ENCODE measurements around the gene KPNA2. TPM values are rescaled to one million over a fixed set of nuclear protein-coding genes. Genes with fewer than 3 reads are reported as not detected.

KPNA2 gene
- total and polyA plus RNA-seq, 2 of the 13 experiments (the other 11 are each of a cell fraction or from before 2014, with no cell fraction given): 111 to 305 TPM

DNA sequence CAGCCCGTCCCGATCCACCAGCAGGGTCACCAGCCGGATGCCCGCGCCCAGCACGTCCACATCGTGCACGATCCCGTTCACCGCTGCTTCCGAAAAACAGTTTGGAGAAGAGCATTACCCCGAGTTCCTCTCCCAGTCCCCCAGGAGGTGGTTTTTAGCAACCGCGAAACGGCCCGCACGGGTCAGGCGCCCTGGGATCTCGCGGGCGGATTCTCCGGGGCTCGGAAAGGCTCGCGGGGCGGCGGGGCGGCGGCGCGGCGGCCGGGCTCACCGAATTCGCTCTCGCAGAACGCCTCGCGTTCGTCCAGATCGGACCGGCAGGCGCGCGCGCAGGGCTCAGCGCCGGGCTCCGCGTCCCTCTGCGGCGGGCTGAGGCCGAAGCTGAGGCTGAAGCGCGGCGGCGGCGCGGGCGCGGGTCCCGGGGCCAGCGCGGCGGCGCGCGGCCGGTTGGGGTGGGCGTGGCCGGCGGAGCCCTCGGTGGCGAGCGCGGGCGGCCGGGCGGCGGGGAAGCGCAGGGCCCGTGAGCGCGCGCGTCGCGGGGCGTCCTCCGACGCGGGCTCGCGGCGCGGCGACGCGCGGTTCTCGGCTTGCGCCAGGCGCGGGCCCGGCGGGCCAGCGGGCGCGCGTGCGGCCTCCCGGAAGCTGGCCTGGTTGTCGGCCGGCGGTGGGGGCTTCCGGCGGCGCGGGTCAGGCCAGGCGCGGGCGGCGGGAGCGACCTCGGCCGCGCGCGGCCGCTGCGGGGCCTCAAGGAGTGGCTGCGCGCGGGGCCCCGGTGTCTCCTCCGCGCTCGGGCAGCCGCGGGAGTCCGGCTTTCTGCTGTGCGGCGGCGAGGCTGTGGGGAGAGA, 42.2 kb upstream of the KPNA2 start (continued):
- TF ChIP-seq, protein P1, sequence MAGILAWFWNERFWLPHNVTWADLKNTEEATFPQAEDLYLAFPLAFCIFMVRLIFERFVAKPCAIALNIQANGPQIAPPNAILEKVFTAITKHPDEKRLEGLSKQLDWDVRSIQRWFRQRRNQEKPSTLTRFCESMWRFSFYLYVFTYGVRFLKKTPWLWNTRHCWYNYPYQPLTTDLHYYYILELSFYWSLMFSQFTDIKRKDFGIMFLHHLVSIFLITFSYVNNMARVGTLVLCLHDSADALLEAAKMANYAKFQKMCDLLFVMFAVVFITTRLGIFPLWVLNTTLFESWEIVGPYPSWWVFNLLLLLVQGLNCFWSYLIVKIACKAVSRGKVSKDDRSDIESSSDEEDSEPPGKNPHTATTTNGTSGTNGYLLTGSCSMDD (CRISPR knock-in tag; IDR thresholded peaks at IDR 0.05): no peak
- no peak for TF ChIP-seq TMF1 (CRISPR knock-in tag; IDR thresholded peaks at IDR 0.05; ENCODE audit: low read depth)
- no peak for TF ChIP-seq RELA (CRISPR knock-in tag; IDR thresholded peaks at IDR 0.05)
- TF ChIP-seq, protein P2, sequence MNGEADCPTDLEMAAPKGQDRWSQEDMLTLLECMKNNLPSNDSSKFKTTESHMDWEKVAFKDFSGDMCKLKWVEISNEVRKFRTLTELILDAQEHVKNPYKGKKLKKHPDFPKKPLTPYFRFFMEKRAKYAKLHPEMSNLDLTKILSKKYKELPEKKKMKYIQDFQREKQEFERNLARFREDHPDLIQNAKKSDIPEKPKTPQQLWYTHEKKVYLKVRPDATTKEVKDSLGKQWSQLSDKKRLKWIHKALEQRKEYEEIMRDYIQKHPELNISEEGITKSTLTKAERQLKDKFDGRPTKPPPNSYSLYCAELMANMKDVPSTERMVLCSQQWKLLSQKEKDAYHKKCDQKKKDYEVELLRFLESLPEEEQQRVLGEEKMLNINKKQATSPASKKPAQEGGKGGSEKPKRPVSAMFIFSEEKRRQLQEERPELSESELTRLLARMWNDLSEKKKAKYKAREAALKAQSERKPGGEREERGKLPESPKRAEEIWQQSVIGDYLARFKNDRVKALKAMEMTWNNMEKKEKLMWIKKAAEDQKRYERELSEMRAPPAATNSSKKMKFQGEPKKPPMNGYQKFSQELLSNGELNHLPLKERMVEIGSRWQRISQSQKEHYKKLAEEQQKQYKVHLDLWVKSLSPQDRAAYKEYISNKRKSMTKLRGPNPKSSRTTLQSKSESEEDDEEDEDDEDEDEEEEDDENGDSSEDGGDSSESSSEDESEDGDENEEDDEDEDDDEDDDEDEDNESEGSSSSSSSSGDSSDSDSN (CRISPR knock-in tag; IDR thresholded peaks at IDR 0.05): peak; percentile 81
- no peak for TF ChIP-seq ZNF207 (IDR thresholded peaks at IDR 0.05; ENCODE audit: borderline replicate concordance)
- TF ChIP-seq ZNF260 (CRISPR knock-in tag; IDR thresholded peaks at IDR 0.05; ENCODE audit: borderline replicate concordance, low read depth): no peak
- TF ChIP-seq ZNF160 (CRISPR knock-in tag; IDR thresholded peaks at IDR 0.05): peak; percentile 87; the same call in 1 of the 2 replicates
- no peak for TF ChIP-seq PTBP1 (IDR thresholded peaks at IDR 0.05; ENCODE audit: low read depth, low read length, poor library complexity, severe bottlenecking)
- TF ChIP-seq, protein P3, sequence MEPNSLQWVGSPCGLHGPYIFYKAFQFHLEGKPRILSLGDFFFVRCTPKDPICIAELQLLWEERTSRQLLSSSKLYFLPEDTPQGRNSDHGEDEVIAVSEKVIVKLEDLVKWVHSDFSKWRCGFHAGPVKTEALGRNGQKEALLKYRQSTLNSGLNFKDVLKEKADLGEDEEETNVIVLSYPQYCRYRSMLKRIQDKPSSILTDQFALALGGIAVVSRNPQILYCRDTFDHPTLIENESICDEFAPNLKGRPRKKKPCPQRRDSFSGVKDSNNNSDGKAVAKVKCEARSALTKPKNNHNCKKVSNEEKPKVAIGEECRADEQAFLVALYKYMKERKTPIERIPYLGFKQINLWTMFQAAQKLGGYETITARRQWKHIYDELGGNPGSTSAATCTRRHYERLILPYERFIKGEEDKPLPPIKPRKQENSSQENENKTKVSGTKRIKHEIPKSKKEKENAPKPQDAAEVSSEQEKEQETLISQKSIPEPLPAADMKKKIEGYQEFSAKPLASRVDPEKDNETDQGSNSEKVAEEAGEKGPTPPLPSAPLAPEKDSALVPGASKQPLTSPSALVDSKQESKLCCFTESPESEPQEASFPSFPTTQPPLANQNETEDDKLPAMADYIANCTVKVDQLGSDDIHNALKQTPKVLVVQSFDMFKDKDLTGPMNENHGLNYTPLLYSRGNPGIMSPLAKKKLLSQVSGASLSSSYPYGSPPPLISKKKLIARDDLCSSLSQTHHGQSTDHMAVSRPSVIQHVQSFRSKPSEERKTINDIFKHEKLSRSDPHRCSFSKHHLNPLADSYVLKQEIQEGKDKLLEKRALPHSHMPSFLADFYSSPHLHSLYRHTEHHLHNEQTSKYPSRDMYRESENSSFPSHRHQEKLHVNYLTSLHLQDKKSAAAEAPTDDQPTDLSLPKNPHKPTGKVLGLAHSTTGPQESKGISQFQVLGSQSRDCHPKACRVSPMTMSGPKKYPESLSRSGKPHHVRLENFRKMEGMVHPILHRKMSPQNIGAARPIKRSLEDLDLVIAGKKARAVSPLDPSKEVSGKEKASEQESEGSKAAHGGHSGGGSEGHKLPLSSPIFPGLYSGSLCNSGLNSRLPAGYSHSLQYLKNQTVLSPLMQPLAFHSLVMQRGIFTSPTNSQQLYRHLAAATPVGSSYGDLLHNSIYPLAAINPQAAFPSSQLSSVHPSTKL (CRISPR knock-in tag; IDR thresholded peaks at IDR 0.05): peak; percentile 63
- TF ChIP-seq ZNF788 (CRISPR knock-in tag; IDR thresholded peaks at IDR 0.05; ENCODE audit: borderline replicate concordance): peak; percentile 52; the same call in 1 of the 2 replicates
- TF ChIP-seq HIVEP1 (CRISPR knock-in tag; IDR thresholded peaks at IDR 0.05): no peak
- peak; percentile 31; the same call in 1 of the 2 replicates for TF ChIP-seq RARA (CRISPR knock-in tag; IDR thresholded peaks at IDR 0.05)
- 0 out of 2 replicates have a peak, but pooled peaks have one; percentile 8 for TF ChIP-seq HNRNPL (IDR thresholded peaks at IDR 0.05; ENCODE audit: low read depth, low read length)
- TF ChIP-seq ZNF747 (CRISPR knock-in tag; IDR thresholded peaks at IDR 0.05; ENCODE audit: borderline replicate concordance): peak; percentile 53; the same call in 1 of the 2 replicates
- TF ChIP-seq ZBTB8A (CRISPR knock-in tag; IDR thresholded peaks at IDR 0.05; ENCODE audit: borderline replicate concordance, low read depth): no peak
- TF ChIP-seq YEATS4 (CRISPR knock-in tag; IDR thresholded peaks at IDR 0.05; ENCODE audit: borderline replicate concordance): peak; percentile 86
- TF ChIP-seq SCMH1 (CRISPR knock-in tag; IDR thresholded peaks at IDR 0.05; ENCODE audit: borderline replicate concordance): no peak
- no peak for TF ChIP-seq ZFP41 (CRISPR knock-in tag; IDR thresholded peaks at IDR 0.05; ENCODE audit: borderline replicate concordance)
- no peak for TF ChIP-seq FOXA1 (IDR thresholded peaks at IDR 0.05)
- no peak for TF ChIP-seq FOXA1 (CRISPR knock-in tag; IDR thresholded peaks at IDR 0.05)

Data from HepG2 (cell line).